HL-60/S4 (cell line): ENCODE data around the gene PCDHGB4.
"Not testable (repeated sequence)": the region's sequence is repeated elsewhere in the genome, so short reads cannot be mapped to it uniquely, and the experiment has no call there.

Experiments
- in situ Hi-C: fragments of 300-500 bp; cut with MboI; formaldehyde crosslinking; loops from 2 replicates; pipeline ENCODE4 v1.14.3; 2022; ENCODE audit warnings: low sequenced_read_pairs

PCDHGB4 gene

DNA sequence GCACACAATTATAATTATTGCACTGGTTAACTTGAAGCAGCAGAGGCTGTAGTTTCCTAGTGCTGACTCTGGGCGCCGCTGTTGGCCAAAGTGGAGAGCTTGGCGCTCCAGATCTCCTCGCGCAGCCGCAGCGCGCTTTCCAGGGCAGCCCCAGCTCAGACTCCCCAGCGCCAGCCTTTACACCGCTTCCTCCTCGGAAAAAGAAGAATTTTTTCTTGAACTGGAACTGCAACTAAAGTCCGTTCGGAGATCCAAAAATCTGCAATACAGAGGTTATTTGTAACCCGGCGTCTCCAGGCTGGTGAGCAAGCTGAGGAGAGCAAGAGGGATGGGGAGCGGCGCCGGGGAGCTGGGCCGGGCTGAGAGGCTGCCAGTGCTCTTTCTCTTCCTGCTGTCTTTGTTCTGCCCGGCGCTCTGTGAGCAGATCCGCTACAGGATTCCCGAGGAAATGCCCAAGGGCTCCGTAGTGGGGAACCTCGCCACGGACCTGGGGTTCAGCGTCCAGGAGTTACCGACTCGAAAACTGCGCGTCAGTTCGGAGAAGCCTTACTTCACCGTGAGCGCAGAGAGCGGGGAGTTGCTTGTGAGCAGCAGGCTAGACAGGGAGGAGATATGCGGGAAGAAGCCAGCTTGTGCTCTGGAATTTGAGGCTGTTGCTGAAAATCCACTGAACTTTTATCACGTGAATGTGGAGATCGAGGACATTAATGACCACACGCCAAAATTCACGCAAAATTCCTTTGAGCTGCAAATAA is at the start of gene PCDHGB4:
Gene PCDHGB4 (plus strand): TSS at position 142 of the 755 bp plus-strand sequence. CDS start 187 bp downstream, at position 329.
- in situ Hi-C loops: not testable (repeated sequence)

DNA sequence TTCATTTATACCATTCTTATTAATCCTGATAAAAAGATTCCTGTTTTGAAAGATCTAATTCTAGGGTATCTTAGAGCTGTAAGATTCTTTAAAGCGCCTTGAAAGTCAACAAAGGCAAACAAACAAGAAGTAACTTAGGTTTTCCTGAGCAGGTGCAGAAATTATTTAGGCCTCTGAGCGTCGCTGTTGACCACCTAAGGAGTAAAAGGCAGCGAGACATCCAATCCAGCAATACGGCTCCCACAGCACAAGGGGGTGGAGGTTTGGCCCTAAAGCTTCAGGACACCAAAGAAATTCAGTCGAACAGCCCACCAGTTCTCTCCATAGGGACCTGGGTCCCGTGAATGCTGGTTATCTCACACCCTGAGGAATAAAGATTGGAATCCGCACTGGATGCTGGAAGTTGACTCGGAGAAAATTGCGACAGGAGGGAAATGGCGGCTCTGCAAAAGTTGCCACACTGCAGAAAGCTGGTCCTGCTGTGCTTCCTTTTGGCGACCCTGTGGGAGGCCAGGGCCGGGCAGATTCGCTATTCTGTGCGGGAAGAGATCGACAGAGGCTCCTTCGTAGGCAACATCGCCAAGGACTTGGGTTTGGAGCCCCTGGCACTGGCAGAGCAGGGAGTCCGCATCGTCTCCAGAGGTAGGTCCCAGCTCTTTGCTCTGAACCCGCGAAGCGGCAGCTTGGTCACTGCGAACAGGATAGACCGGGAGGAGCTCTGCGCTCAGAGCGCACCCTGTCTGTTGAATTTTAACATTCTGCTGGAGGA is 48.8 kb upstream of the PCDHGB4 start, which contains the start of gene PCDHGA2:
Gene PCDHGA2 (plus strand): TSS at position 223 of the 769 bp plus-strand sequence.
- in situ Hi-C loops: no loop called here

DNA sequence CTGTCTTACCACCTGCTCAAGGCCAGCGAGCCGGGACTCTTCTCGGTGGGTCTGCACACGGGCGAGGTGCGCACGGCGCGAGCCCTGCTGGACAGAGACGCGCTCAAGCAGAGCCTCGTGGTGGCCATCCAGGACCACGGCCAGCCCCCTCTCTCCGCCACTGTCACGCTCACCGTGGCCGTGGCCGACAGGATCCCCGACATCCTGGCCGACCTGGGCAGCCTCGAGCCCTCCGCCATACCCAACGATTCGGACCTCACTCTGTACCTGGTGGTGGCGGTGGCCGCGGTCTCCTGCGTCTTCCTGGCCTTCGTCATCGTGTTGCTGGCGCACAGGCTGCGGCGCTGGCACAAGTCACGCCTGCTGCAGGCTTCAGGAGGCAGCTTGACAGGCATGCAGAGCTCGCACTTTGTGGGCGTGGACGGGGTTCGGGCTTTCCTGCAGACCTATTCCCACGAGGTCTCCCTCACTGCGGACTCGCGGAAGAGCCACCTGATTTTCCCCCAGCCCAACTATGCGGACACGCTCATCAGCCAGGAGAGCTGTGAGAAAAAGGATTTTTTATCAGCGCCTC is 46.6 kb upstream of the PCDHGB4 start:
- in situ Hi-C loops: not testable (repeated sequence)

DNA sequence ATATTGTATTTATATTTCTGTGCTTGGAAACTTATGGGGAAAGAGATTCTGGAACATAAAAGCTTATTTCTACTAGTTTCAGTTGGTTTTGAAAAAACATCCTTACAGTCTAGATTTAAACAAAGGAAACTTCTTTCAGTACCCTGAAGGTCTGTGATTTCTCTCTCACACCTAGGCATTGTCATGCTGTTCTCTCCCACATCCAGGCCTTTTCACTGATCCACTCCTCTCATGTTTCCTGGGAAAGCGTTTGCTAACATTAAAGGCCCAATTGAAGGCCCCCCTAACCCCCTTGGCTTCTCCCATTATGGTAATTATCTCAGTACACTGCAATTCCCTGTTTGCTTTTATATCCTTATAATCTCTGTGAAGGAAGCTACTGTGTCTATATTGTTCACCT is 44.7 kb upstream of the PCDHGB4 start:
- in situ Hi-C loops: no loop called here

DNA sequence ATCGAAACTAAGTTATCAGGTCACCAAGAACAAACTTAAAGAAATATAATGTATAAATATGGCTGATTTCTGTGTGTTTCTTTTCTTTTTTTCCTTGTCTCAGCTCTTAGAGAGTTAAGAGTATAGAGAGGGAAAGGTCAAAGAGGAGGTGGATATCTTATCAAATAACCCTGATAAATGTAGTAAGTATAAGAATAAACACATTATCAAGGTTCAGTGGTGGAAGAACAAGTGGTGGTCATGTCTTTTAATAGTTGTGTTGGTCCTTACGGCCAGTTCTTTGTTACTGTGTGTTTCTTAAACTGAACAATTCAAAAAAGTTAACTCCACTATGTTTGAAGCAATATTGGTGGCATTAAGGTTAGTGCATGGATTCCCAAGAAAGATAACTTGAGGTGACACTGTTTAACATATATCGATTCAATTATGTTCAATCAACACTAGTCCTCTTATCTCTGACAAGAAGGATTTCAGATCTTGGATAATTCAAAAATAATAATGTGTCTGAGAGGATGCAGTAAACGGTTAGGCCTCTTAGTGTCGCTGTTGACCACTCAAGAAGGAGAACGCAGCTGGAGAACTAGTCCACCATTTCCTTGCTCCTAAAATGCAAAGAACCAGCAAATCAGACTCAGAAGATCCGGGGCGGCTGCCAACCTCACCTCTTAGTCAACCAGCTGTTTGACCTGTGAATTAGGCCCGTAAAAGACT is 44.1 kb upstream of the PCDHGB4 start, which contains the start of gene PCDHGA3:
Gene PCDHGA3 (plus strand): TSS at position 588 of the 711 bp plus-strand sequence. CDS start 205 bp downstream, outside the sequence.
- in situ Hi-C loops: no loop called here

DNA sequence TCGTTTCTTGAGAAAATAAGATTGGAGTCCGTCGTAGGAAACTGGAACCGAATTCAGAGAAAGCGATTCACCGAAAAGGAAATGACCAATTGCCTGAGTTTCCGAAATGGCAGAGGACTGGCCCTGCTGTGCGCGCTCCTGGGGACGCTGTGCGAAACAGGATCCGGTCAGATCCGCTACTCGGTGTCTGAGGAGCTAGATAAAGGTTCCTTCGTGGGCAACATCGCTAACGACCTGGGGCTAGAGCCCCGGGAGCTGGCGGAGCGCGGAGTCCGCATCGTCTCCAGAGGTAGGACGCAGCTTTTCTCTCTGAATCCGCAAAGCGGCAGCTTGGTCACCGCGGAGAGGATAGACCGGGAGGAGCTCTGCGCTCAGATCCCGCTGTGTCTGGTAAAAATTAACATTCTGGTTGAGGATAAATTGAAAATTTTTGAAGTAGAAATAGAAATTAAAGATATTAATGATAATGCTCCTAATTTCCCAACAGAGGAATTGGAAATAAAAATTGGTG is 43.5 kb upstream of the PCDHGB4 start:
- in situ Hi-C loops: no loop called here

DNA sequence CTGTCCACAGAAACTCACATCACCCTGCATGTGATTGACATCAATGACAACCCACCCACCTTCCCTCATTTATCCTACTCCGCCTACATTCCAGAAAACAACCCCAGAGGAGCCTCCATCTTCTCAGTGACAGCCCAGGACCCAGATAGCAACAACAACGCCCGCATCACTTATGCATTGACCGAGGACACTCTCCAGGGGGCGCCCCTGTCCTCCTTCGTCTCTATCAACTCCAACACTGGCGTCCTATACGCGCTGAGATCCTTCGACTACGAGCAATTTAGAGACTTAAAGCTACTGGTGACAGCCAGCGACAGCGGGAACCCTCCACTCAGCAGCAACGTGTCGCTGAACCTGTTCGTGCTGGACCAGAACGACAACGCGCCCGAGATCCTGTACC is 42.2 kb upstream of the PCDHGB4 start:
- in situ Hi-C loops: no loop called here

DNA sequence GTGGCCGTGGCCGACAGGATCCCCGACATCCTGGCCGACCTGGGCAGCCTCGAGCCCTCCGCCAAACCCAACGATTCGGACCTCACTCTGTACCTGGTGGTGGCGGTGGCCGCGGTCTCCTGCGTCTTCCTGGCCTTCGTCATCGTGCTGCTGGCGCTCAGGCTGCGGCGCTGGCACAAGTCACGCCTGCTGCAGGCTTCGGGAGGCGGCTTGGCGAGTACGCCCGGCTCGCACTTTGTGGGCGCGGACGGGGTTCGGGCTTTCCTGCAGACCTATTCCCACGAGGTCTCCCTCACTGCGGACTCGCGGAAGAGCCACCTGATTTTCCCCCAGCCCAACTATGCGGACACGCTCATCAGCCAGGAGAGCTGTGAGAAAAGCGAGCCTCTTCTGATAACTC is 41.5 kb upstream of the PCDHGB4 start:
- in situ Hi-C loops: not testable (repeated sequence)

DNA sequence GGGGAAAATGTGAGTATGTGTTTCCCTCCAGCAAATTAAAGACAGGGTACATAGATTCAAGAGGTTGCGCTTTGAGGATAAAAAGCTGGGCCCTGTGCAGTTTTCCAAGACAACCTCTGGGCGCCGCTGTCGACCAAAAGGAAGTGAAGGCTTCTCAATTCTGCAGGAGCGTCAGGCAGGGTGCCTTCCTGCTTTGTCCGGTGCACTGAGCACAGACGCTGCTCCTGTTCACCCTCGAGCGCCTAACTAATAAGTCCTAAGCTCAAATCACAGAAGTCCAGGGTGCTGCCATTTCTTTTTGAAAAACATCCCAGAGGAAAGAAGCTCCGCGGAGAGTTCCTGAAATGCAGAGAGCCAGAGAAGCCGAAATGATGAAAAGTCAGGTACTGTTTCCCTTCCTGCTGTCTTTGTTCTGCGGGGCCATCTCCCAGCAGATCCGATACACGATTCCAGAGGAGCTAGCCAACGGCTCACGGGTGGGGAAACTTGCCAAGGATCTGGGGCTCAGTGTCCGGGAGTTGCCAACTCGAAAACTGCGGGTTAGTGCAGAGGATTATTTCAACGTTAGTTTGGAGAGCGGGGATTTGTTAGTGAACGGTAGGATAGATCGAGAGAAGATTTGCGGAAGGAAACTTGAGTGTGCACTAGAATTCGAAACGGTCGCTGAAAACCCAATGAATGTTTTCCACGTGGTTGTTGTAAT is 37.4 kb upstream of the PCDHGB4 start, which contains the start of gene PCDHGB1:
Gene PCDHGB1 (plus strand): TSS at position 183 of the 703 bp plus-strand sequence. CDS start 162 bp downstream, at position 345.
- in situ Hi-C loops: no loop called here

DNA sequence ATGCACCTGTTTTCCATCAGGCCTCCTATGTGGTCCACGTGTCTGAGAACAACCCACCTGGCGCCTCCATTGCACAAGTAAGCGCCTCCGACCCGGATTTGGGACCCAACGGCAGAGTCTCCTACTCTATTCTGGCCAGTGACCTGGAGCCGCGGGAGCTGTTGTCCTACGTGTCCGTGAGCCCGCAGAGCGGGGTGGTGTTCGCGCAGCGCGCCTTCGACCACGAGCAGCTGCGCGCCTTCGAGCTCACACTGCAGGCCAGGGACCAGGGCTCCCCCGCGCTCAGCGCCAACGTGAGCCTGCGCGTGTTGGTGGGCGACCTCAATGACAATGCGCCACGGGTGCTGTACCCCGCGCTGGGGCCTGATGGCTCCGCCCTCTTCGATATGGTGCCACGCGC is 35.9 kb upstream of the PCDHGB4 start:
- in situ Hi-C loops: no loop called here

DNA sequence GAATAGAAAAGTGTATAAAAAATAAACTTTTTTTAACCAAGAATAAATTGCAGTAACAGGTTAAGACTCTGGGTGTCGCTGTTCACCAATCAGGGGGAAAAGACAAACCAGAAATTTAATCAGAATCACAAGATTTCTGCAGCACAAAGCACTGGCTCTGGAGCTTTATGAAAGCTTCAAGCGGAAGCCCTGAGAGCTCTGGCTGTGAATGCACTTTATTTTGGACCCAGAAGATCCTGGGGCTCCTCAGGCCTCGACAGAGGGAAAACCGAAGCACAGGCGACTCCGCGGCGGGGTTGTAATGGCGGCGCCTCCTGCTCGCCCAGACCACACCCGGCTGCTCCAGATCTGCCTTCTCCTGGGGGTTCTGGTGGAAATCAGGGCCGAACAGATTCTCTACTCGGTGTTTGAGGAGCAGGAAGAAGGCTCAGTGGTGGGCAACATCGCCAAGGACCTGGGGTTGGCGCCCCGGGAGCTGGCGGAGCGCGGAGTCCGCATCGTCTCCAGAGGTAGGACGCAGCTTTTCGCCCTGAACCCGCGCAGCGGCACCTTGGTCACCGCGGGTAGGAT is 32.5 kb upstream of the PCDHGB4 start, which contains the start of gene PCDHGA4:
Gene PCDHGA4 (plus strand): TSS at position 122 of the 570 bp plus-strand sequence. CDS start 87 bp downstream, at position 209.
- in situ Hi-C loops: no loop called here

DNA sequence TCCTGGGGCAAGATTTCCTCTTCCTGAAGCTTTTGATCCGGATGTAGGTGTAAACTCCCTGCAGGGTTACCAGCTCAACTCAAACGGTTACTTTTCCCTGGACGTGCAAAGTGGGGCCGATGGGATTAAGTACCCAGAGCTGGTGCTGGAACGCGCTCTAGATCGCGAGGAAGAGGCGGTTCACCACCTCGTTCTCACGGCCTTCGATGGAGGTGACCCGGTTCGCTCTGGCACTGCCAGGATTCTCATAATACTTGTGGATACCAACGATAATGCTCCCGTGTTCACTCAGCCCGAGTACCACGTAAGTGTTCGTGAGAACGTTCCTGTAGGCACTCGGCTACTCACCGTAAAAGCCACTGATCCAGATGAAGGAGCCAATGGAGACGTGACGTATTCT is 31.9 kb upstream of the PCDHGB4 start:
- in situ Hi-C loops: no loop called here

DNA sequence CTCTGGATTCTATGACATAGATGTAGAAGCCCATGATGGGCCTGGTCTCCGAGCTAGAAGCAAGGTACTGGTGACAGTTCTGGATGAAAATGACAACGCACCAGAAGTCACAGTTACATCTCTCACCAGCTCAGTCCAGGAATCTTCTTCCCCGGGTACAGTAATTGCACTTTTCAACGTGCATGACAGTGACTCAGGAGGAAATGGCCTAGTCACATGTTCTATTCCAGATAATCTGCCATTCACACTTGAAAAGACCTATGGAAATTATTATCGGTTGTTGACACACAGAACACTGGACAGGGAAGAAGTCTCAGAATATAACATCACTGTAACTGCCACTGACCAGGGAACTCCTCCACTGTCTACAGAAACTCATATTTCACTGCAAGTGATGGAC is 31.4 kb upstream of the PCDHGB4 start:
- in situ Hi-C loops: no loop called here

DNA sequence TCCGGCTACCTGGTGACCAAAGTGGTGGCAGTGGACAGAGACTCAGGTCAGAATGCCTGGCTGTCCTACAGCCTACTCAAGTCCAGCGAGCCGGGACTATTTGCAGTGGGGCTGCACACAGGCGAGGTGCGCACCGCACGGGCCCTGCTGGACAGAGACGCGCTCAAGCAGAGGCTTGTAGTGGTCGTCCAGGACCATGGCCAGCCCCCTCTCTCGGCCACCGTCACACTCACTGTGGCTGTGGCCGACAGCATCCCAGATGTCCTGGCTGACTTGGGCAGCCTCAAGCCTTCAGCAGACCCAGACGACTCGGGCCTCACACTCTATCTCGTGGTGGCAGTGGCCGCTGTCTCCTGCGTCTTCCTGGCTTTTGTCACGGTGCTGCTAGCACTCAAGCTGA is 30.5 kb upstream of the PCDHGB4 start:
- in situ Hi-C loops: no loop called here

DNA sequence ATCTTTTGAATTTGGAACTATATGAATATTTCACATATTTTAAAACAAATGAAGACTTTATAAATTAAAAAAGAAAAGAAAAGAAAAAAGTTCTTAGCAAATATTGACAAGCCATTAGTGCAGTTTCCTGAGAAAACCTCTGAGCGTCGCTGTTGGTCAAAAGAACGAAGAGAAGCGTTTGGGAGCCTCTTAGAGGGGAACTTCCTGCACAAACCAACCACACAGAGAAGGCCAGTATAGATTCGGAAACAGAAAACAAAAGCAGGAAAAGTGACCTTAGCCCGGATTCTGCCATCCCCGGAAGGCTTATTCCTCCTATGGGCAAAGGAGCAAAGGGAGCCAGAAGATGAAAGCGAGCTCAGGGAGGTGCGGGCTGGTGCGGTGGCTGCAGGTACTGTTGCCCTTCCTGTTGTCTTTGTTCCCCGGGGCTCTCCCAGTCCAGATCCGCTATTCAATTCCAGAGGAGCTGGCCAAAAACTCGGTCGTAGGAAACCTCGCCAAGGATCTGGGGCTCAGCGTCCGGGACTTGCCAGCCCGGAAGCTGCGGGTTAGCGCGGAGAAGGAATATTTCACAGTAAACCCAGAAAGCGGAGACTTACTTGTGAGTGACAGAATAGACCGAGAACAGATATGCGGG is 27.6 kb upstream of the PCDHGB4 start, which contains the start of gene PCDHGB2:
Gene PCDHGB2 (plus strand): TSS at position 205 of the 637 bp plus-strand sequence. CDS start 142 bp downstream, at position 347.
- in situ Hi-C loops: no loop called here

DNA sequence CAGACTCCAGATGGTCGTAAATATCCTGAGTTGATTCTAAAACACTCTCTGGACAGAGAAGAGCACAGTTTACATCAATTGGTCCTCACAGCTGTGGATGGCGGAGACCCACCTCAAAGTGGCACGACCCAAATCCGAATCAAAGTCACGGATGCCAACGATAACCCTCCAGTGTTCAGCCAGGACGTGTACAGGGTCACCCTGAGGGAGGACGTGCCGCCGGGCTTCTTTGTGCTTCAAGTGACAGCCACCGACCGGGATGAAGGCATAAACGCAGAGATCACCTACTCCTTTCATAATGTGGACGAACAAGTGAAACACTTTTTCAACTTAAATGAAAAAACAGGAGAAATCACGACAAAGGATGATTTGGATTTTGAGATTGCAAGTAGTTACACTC is 26.8 kb upstream of the PCDHGB4 start:
- in situ Hi-C loops: no loop called here

DNA sequence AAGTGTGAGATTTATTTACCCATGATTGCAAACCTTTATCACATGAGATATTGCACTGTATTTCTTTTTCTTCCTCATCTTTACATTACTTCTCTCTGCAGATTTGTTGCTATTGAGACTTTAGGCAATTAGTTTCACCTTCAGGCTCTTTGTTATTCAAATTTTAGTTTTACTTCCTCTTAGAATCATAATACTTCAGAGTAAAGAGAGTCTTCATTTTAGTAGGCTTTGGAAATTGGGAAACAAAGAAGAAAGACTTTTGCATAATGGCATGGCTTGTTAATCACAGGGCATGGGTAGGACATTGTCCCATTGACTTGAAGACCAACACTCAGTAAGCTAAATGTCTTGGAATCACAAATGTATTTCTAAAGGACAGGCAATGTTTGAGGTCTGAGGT is 24.8 kb upstream of the PCDHGB4 start:
- in situ Hi-C loops: no loop called here

DNA sequence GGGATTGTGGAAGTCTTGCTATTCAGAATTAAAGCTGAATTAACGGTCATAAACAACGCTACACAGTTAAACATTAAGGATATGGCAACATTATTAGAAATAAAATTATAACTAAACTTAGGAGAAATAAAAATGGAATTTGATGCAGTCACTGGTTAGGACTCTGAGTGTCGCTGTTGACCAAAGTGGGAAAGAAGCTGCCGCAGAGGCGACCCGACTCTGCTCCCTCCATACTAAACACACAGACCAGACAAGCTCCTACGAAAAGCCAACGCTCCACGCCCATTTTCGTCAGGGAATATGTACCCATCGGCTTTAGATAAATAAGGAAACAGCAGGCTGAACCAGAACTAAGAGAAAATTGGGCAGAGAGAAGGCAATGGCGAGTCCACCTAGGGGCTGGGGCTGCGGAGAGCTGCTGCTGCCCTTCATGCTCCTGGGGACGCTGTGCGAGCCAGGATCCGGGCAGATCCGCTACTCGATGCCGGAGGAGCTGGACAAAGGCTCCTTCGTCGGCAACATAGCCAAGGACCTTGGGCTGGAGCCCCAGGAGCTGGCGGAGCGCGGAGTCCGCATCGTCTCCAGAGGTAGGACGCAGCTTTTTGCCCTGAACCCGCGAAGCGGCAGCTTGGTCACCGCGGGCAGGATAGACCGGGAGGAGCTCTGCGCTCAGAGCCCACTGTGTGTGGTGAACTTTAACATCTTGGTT is 23.4 kb upstream of the PCDHGB4 start, which contains the start of gene PCDHGA5:
Gene PCDHGA5 (plus strand): TSS at position 211 of the 709 bp plus-strand sequence. CDS start 169 bp downstream, at position 380.
- in situ Hi-C loops: no loop called here
